NCI-H510A (cell line): ENCODE results near the gene CLUH.
A peak's percentile ranks its signal among the peaks of the same experiment; 100 is the strongest.

Experiments
- DNase-seq: peaks from one replicate; lab custom pipeline; 2025; lab: John Stamatoyannopoulos, UW

The CLUH gene, protein sequence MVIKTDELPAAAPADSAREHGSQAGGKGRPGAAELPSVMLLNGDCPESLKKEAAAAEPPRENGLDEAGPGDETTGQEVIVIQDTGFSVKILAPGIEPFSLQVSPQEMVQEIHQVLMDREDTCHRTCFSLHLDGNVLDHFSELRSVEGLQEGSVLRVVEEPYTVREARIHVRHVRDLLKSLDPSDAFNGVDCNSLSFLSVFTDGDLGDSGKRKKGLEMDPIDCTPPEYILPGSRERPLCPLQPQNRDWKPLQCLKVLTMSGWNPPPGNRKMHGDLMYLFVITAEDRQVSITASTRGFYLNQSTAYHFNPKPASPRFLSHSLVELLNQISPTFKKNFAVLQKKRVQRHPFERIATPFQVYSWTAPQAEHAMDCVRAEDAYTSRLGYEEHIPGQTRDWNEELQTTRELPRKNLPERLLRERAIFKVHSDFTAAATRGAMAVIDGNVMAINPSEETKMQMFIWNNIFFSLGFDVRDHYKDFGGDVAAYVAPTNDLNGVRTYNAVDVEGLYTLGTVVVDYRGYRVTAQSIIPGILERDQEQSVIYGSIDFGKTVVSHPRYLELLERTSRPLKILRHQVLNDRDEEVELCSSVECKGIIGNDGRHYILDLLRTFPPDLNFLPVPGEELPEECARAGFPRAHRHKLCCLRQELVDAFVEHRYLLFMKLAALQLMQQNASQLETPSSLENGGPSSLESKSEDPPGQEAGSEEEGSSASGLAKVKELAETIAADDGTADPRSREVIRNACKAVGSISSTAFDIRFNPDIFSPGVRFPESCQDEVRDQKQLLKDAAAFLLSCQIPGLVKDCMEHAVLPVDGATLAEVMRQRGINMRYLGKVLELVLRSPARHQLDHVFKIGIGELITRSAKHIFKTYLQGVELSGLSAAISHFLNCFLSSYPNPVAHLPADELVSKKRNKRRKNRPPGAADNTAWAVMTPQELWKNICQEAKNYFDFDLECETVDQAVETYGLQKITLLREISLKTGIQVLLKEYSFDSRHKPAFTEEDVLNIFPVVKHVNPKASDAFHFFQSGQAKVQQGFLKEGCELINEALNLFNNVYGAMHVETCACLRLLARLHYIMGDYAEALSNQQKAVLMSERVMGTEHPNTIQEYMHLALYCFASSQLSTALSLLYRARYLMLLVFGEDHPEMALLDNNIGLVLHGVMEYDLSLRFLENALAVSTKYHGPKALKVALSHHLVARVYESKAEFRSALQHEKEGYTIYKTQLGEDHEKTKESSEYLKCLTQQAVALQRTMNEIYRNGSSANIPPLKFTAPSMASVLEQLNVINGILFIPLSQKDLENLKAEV (N-terminal part only)

DNA sequence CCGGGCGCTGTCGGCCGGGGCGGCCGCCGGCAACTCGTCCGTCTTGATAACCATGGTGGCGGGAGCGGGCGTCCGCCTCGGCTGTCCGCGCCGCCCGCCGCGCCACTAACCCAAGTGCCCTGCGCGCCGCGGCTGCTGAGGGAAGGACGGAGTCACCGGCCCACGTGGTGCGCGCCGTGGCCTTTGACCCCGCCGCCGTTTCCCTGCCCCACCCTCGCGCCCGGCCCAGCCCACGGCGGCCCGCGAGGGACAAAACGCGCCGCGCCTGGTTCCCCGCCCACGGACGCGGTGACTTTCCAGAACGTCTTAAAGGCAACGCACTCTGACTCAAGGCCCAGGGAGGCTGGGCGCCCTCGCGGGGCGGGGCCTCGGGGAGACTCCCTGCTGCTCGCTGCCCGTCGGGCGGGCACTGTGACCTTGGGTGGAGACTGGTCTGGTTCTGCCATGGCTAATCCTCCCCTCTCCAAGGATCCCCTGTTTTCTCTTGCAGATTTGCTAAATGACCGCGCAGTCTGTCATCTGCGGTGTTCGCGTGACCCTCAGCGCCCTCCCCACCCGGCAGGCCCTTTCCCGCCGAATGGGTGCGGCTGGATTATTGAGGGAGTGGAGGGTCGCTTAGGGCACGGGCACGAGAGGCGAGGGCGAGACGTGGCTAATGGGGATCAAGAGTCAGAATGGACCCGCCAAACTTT is at the start of gene CLUH:
Gene CLUH, minus strand, starts transcription at position 157 of the 692 bp plus-strand sequence. Its CDS starts 103 bp downstream, at position 54.
- peak; percentile 81 for DNase-seq

DNA sequence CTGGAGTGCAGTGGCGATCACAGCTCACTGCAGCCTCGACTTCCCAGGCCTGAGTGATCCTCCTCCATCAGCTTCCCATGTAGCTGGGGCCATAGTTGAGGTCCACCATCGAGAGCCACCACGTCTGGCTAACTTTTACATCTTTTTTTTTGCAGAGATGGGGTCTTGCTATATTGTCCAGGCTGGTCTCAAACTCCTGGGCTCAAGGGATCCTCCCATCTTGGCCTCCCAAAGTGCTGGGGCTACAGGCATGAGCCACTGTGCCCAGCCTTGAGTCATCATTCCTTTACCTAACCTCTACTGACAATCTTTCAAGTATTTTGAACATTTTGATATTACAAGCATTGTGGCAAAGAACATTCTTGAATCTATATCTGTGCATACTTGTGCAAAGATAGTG is 47.3 kb upstream of the CLUH start:
- DNase-seq = no peak

DNA sequence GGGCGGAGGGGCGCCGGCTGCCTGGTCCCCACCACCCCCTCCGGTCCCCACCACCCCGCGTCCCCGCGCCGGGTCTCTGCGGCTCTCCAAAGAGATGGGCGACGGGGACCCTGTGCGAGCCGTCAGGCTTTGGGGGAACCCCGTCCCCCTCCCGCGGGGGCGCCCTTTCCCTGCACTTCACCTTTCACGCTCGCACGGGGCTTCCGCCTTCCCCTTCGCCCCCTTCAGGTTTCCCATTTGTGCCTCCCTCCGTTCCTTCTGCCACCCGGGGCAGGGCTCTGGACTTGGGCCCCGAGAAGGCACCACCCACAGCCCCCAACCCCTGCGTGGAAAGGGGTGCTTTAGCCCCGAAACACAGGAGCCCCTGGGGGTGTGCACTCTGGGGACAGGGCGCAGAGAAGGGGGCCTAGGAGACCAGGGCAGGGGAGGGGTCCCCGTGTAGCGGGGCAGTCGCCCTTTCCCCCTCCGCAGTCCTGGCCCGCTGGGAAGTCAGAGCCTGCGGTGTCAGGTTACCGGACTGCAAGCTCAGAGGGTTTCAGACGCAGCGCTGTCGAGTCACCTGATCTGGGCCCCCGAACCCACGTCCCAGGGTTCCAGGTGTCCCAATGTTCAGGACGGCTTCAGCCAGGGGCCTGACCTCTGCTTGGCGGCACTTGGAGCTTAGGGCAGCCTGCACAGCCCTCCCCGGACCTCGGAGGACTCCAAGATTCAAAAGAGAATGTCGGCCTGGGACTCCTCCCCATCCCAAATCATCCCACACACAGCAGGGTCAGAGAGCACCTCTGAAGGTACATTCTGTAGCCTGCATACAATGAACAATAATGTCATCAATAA is 44.5 kb upstream of the CLUH start:
- peak; percentile 13 for DNase-seq

DNA sequence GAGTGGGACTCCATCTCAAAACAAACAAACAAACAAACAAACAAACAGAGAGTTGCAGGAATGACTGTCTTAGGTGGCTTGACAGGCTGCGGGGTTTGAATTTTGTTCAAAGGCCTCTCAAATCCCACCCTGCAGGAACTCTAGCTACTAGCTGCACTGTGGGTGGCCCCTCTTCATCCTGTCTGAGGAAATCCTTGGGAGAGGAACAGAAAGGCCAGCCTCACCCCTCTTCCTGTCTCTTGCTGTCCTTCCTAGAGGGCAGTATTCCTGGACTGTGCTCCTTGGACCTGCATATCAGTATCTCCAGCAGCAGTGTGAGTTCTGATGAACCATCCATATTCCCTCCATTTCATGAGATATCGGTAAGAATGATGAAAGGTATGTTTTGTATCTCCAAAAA is 39.9 kb upstream of the CLUH start:
- DNase-seq = no peak

DNA sequence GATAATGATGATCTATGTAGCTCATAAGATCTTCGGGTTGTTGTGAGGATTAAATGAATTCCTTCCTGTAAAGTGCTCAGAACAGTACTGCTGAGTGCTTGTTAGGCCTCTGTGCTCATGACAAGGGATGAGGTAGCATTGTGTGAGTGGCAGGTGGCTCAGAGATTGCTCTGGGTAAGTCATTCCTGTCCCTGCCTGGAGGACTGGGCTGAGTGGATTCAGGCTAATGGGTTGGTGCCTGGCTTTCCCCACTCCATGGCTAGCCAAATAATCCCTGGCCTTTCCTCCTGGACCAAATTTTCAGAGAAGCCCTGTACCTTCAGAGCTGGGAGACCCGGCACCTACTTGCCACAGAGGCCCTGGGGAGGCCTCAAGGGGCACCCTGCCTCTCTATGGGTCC is 39.2 kb upstream of the CLUH start:
- no peak for DNase-seq

DNA sequence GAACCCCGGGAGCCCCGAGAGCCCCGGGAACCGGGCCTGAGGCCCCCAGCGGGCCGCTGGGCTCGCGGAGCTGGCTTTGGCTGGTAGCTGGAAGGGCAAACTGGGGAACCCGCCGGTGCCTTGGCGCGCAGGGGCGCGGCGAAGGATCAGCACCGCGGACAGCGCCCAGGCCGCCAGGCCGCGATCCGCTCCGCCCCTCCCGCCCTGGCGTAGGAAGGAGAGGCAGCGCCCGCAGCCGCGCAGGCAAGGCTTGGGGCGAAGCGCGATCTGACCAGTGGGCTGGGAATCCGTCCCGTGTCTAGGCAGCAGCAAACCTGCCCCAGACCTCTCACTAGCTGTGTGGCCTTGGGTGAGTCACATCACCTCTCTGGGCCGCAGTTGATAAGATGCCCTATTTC is 38.2 kb upstream of the CLUH start:
- peak; percentile 42 for DNase-seq

DNA sequence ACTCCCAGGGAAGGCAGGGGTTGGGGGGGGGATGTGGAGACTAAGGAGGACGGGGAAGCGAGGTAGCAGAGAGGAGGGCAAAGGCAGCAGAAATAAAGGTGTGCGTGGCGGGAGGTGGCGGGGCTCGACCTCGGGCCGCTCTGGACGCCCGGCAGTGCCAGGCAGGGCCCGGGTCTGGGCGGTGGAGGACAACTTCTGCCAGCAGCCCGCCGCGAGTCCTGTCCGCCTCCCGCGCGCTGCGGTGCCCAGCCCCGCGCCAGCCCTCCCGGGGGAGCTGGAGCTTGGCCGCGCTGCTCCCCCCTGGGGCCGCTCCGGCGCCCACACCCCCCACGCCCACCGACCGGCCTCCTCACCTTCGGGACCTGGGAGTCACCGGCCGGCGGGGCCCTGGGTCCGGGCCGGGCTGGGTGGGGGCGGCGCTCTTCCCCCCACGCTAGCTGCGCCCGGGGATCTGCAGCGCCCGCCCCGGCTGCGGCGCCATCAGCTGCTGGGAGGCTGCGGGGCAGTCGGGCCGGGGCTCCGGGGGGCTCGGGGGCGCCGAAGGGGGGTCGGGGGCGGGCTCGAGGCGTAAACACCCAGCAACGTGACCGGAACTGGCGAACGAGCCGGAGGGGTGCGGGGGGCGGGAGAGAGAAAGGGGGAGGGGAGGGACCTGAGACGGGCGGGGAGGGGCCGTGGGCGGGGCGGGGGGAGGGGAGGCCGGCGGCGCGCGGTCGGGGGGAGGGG is 37.7 kb upstream of the CLUH start, which contains the start of gene CCDC92B:
Gene CCDC92B, minus strand, starts transcription at position 595 of the 726 bp plus-strand sequence. CDS start 14,507 bp downstream, outside the sequence.
- peak; percentile 22 for DNase-seq

DNA sequence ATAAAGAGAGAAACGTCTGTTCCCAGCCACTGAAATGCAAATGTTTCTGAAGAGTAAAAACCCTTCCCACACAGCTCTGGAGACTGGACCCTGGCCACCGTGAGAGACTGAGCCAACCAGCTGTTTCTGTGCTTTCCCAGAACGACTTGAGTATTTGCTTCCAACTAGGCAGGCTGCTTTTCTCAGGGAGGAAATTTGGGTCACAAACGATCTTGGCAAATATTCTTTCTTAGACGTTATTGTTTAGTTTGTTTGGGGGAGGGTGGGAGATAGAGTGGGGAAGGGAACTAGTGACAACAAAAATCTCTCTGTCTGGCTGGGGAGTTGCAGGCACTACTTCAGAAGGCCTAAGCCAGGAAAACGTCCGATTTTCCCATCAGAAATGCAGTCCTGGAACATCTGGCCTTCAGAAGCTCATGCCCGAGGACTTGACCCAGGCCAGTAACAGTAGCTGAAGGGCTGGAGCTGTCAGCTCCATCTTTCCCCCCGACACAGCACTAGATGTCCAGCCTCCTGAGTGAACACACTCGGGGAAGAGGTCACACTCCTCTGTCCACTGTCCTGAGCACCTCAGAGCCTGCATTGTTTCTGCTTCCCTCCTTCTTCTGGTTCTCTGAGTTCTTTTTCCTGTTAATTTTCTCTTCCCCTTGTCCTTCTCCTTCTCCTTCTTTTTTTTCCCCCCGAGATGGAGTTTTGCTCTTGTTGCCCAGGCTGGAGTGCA is 33.9 kb upstream of the CLUH start:
- no peak for DNase-seq

DNA sequence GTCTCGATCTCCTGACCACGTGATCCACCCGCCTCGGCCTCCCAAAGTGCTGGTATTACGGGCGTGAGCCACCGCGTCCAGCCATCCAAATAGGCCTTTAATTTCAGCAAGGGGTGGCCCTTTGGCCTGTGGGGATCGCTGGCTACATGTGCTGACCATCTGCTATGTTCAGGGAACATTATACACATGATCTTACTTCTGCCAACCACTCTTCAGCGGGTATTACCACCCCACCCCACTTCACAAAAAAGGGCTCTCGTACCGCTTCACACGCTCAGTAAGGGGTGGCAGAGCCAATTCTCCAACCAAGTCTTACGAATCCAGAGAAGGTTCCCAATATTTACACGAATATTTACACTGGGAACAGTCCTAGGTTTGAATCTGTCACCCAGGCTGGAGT is 26.1 kb upstream of the CLUH start:
- DNase-seq = no peak

DNA sequence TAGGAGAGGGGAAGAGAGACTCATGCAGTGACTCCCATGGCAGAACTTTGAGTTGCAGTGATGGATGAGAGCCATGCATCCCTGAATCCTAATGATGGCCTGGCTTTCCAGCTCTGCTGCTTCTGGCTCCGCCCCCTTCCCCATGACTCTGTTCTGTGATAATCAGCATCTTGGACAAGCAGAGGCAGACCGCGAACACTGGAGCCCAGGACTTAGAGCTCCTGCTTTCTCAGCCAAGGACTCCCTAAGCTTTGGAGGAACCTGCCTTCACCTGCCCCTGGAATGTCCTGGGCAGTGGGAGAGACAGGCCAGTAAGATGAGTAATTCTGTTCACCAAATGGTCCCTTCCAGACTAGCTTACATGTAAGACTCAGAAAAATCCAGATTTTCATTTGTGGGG is 25.4 kb upstream of the CLUH start:
- DNase-seq = no peak

DNA sequence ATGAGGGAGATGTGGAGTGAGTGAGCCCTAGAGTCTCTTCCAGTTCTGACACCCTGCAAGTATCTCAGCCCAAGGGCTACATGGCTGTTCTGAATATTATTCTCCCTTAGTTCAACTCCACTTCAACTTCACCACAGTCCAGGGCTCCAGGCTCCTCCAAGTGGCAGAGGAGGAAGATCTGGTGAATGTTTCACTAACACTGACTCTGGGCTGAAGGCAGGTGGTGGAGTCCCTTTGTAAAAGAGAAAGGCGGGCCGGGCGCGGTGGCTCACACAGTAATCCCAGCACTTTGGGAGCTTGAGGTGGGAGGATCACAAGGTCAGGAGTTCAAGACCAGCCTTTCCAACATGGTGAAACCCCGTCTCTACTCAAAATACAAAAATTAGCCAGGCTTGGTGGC is 24.3 kb upstream of the CLUH start:
- no peak for DNase-seq

DNA sequence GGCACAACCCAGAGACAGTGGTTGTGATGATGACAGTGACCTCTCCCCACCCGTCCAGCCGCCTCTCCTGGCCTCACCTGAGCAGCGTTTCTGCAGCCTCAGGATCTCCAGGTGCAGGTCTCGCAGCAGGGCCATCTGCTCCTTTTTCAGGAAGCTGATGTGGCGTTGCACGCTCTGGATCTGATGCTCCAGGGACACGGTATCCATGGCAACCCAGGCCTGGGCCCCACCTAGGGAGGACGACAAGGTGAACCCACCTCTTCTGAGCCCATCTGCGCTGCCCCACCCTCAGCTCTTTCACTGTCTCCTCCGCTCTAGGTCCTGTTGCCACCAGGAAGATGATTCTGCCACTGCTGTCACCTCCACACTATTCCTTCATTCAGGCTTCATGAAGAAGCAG is 23.4 kb upstream of the CLUH start:
- DNase-seq = no peak

DNA sequence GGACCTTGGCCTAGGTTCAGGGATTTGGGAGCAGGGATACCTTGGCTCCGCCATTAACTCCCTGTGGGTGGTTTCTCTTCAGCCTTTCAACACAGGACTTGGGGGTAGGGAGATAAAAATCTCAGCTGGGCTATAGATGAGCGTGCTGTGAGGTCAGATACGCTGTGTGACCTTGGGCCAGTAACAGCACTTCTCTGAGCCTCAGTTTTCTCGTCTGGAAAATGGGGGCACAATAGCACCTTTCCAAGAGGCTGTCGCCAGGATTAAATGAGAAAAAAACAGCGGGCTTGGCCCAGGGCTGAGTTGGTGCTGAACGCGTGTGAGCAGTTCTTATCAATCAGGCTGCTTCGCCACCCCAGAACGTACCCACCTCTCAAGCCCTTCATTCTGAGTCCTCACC is 20.2 kb upstream of the CLUH start:
- DNase-seq = no peak

DNA sequence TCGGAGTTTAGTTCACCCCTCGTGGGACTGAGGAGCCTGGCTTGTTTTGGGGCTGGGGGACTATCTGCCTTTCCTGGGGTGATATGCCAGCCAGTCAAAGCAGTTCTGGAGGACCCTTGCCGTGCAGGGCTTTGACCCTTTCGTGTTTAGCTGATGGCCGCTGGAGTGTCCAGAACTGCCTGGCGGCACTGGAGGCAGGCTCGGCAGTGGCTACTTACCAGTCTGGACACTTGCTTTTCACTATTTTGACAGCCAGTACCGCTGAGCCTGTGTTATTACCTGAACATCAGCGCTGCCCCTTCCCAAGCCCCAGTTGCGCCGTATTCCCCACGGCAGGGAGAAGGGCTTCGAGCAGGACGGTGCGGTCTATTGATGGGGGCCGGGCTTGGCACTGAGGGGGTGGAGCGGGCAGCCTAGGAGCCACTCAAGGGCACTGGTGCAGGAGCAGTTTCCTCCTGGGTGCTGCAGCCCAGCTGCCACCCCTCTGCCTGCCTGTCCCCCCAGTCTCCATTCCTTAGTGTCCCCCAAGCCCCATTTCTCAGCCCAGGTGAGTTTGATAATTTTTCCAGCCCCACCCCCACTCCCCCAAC is 19.3 kb upstream of the CLUH start:
- no peak for DNase-seq

DNA sequence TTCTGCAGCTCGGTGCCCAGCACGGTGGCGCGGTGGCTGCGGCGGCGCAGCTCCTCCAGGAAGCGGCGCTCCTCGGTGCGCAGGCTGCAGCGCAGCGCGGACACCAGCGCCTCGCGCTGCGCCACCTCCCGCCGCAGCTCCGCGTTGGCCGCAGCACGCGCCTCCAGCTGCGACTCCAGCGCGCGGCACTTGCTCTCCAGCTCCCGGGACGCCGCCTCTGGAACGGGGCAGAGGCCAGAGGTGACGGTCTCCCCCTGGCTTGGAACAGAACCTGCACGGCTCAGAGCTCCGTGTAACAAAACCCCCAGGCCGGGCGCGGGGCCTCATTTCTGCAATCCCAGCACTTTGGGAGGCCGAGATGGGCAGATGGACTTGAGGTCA is 13.2 kb upstream of the CLUH start:
- DNase-seq = no peak

DNA sequence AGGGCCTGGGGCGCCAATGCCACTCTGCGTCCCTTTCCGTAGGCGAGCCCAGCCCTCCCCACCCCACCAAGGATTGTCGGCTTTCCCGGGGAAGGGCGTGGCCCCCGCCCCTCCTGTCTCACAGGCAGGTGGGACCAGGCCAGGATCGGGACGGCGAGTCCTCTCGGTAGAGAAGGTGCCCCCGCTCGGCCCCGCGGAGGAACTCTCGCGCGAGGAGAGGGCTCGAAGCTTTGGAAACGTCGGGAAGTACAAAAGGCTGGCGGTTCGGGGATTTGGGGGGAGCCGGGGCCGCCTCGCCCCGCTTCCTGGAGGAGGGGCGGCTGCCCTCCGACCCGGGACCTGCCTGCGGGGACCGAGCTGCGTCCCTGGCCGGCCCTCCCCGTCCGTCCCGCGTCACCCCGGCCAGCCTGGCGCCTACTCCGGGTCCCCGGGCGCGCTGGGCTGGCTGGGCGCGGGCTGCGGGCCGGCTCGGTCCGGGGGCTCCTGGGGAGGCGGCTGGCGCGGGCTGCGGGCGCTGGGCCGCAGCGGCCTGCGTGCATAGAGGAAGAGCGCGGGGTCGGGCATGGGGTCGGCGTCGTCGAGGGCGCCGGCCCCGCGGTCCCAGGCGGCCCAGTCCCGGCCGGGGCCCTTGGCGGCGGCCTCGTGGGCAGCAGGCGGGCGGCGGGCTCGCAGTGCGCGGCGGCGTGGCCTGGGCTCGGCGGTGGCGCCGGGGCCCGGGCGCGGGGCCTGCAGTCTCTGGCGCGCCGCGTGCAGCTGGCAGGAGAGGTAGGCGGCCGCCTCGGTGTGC is 12.6 kb upstream of the CLUH start:
- DNase-seq = no peak

DNA sequence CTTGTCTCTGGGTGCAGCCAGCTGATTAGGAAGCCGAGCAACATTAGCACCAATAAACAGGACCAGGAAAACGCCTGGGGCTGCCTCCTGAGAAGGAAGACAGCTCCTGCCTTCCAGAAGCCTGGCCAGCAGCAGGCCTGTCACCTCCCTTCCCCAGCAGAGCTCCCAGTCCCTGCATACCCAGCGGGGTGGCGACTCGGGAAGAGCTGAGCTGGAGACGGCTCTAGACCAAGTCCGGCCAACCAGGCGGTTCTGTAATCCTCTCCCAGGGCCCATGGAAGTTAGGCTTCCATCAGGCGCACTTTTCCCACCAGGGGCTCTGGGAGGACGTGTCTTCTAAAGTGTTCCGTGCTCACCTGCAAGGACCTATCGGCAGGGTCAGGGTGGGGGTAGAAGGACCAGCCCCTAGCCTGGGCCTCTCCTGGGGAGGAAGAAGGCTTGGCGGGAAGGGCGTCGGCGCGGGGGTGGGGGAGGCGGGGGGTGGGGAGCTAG is 12.0 kb upstream of the CLUH start:
- no peak for DNase-seq

DNA sequence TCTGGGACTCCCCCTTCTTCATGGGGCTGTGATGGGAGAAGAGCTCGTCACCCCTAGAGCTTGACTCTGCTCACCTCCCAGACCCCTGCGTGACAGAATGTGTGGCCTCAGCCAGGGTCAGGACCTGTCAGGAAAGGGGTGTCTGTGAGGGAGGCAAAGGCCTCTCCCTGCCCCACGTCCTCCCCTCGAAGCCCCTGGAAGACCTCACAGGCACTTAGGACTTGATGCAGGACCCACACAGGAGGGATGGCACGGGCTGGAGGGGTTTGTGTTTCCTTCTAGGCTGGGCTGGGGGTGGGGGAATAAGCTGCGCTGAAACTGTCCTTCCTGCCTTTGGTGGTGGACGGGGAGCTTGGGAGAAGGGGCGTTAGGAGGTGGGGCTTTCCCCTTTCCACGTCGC is 11.0 kb upstream of the CLUH start:
- DNase-seq = no peak
